A549 (cell line): Measurements from ENCODE around the gene B3GNT3.

ENCODE experiments used
- CBX8 ChIP-seq: fragments of 200-600 bp; sonication (generic); IDR thresholded peaks from 2 replicates; pipeline ENCODE4 v1.6.1; 2016
- CEBPB ChIP-seq, 2 experiments: fragments of >200 bp in 1 of 2; sonication (Bioruptor Twin) in 1 of 2; formaldehyde crosslinking in 1 of 2; IDR thresholded peaks; 2 replicates each; pipeline ENCODE4 v1.6.1; 2012 to 2016
- CTCF ChIP-seq: fragments of >200 bp; sonication (Bioruptor Twin); formaldehyde crosslinking; IDR thresholded peaks from 3 replicates; pipeline ENCODE4 v1.5.1; 2016
- ESRRA ChIP-seq: fragments of 150-350 bp; IDR thresholded peaks from 2 replicates; pipeline ENCODE4 v1.6.1; 2014; ENCODE audit warnings: mild to moderate bottlenecking, low read length, borderline replicate concordance
- MAFK ChIP-seq: fragments of 450-650 bp; IDR thresholded peaks from 2 replicates; pipeline ENCODE4 v1.6.1; 2014; ENCODE audit not compliant: partially characterized antibody
- MAZ ChIP-seq: fragments of 150-350 bp; IDR thresholded peaks from 2 replicates; pipeline ENCODE4 v1.6.1; 2014; ENCODE audit warnings: antibody characterized with exemption, low read depth, low read length, borderline replicate concordance
- POLR2A ChIP-seq: IDR thresholded peaks from 2 replicates; pipeline ENCODE4 v1.6.1; 2012; ENCODE audit warnings: mild to moderate bottlenecking, low read length
- RCOR1 ChIP-seq: fragments of 150-350 bp; IDR thresholded peaks from 2 replicates; pipeline ENCODE4 v1.6.1; 2014; ENCODE audit warnings: antibody characterized with exemption, low read length, low read depth
- SMC3 ChIP-seq: fragments of >200 bp; sonication (Bioruptor Twin); formaldehyde crosslinking; IDR thresholded peaks from 3 replicates; pipeline ENCODE4 v1.6.1; 2018; ENCODE audit warnings: inconsistent platforms
- TFCP2L1 ChIP-seq: fragments of 250-450 bp; sonication (Bioruptor Pico); IDR thresholded peaks from 2 replicates; pipeline ENCODE4 v1.5.0; 2021; ENCODE audit warnings: mild to moderate bottlenecking
- TF ChIP-seq, protein P1 (sequence below): fragments of 150-350 bp; IDR thresholded peaks from 2 replicates; pipeline ENCODE4 v1.6.1; 2014; ENCODE audit warnings: low read depth, mild to moderate bottlenecking, low read length
- TF ChIP-seq, protein P2 (sequence below): fragments of 250-450 bp; sonication (Bioruptor Pico); IDR thresholded peaks from 2 replicates; pipeline ENCODE4 v1.5.0; 2021; ENCODE audit warnings: mild to moderate bottlenecking, moderate library complexity, borderline replicate concordance

DNA sequence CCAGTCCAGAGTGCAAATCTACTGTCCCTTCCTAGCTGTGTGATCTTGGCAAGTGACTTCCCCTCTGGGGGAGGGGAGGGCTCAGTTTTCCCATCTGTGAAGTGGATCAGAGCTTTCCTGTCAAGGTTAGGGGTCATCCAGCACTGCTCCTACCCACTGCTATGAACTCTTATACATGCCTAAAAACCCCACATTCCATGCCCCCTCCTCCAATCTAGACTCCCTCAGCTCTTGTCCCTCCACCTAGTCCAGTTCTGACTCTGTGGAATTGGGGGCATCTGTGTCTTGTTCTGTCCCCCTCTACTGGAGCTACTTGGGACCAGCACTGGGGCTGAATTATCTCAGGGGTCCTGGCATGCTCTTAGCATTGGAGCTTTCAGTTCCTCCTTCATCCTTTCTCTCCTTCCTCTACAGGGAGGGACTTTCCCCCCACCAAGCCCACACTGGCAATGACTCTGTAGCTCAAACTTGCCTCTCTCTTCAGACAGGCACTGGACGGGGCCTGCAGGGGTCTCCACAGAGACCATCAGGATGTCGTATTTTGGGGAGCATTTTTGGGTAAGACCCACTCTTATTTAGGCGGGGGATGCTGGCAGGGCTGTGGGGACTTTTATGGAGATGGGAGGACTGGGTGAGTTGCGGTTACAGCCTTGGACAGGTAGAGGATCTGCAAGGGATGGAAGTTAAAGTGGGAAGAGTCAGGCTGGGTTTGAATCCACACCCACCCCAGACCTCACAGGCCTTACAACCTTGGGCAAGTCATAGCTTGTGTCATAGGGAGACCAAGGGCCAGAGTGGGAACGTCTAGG, 40.1 kb upstream of the B3GNT3 start:
- TF ChIP-seq, protein P1, sequence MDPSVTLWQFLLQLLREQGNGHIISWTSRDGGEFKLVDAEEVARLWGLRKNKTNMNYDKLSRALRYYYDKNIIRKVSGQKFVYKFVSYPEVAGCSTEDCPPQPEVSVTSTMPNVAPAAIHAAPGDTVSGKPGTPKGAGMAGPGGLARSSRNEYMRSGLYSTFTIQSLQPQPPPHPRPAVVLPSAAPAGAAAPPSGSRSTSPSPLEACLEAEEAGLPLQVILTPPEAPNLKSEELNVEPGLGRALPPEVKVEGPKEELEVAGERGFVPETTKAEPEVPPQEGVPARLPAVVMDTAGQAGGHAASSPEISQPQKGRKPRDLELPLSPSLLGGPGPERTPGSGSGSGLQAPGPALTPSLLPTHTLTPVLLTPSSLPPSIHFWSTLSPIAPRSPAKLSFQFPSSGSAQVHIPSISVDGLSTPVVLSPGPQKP, result no peak
- TF ChIP-seq CTCF (no peak), POLR2A (no peak), SMC3 (no peak), CEBPB (IDR thresholded peaks at IDR 0.05) (no peak), MAFK (no peak), RCOR1 (no peak), TFCP2L1 (CRISPR knock-in tag) (no peak), MAZ (no peak), ESRRA (no peak), CBX8 (no peak)
- TF ChIP-seq, protein P2, sequence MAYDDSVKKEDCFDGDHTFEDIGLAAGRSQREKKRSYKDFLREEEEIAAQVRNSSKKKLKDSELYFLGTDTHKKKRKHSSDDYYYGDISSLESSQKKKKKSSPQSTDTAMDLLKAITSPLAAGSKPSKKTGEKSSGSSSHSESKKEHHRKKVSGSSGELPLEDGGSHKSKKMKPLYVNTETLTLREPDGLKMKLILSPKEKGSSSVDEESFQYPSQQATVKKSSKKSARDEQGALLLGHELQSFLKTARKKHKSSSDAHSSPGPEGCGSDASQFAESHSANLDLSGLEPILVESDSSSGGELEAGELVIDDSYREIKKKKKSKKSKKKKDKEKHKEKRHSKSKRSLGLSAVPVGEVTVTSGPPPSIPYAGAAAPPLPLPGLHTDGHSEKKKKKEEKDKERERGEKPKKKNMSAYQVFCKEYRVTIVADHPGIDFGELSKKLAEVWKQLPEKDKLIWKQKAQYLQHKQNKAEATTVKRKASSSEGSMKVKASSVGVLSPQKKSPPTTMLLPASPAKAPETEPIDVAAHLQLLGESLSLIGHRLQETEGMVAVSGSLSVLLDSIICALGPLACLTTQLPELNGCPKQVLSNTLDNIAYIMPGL (CRISPR knock-in tag), result no peak
